DND-41 (cell line): ENCODE measurements around the gene SYT5.

Experiments used
- CTCF ChIP-seq: IDR thresholded peaks from 2 replicates; pipeline ENCODE4 v1.5.1; 2012; ENCODE audit warnings: borderline replicate concordance, low read length, moderate library complexity, mild to moderate bottlenecking; ENCODE audit not compliant: poor library complexity, severe bottlenecking; ENCODE audit errors: extremely low read depth
- EZH2 ChIP-seq: IDR thresholded peaks from 3 replicates; pipeline ENCODE4 v1.6.1; 2012; ENCODE audit warnings: borderline replicate concordance, low read depth, mild to moderate bottlenecking, moderate library complexity, low read length, inconsistent platforms; ENCODE audit not compliant: severe bottlenecking

- TF ChIP-seq CTCF: no peak
- TF ChIP-seq EZH2: no peak
These were observed 9.3 kb upstream of the SYT5 start for GRCh38 chr19:55189403-55189835.
